ENCODE data around the gene PCAT7.

PCAT7 gene

DNA sequence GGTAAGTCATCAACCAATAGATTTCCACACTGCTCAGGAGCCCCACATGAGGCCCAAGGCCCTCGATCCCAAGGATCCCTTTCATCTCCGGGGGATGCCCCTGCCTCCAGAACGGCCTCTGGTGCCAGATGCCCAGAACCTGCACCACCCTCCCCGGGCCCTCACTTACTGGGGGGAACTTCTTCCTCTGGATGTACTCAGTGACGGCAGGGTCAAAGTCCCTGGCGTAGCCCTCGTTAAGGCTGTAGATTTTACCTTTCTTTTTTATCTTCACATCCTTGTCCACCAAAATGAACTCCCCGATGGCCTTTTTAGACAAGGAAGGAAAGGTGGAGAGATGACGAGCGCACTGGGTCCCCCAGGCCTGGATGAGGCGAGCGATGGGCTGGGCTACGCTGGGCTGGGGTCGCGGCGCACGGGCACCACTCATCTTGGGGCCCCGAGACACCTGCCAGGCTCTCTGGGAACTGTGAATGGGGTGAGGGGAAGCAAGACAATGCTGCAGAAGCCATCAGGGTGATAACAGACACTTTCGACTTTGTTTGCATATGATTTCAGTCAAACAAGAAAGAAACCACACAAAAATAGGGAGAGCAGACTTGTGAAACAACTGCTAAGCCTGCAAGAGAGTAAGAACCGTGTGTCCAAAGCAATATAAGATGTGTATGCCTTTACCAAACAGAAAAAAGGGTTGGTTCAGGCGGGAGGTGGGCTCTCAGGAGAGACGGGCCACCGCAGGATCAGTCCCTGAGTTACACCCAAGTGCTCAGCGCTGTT, 52.0 kb downstream of the PCAT7 start:
- no peak for DNase-seq

DNA sequence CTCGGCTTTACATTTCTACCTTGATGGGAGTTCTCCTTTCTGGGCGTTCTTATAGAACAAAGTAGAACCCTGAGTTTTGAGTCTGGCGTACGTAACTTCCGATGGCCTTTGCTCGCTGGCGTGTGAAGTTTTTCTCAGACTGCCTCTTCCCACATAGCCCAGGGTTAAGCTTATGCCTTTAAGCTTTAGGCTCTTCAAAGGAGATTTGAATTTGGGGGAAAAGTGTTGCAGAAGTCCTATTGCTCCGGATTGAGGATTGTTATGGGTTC, 52.5 kb downstream of the PCAT7 start:
- no peak for DNase-seq

DNA sequence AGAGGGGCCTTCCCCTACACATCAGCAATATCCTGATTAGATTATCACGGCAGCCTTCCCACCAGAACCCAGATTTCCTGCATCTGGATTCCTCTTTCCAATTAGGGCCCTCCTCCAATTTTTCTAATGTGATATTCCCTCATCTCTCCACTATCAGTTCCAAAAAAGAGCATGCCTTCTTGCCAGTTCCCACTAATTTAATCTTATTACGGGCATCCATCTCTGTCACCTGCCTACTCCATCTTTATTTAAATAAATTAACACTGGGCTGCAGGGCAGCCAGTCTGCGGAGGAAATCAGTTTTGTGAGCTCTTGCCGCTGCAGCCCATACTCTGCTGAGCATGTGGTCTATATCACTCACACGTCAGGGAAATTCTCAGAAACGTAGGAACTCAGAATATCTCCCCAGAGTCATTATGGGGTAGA, 55.3 kb downstream of the PCAT7 start:
- no peak for DNase-seq

DNA sequence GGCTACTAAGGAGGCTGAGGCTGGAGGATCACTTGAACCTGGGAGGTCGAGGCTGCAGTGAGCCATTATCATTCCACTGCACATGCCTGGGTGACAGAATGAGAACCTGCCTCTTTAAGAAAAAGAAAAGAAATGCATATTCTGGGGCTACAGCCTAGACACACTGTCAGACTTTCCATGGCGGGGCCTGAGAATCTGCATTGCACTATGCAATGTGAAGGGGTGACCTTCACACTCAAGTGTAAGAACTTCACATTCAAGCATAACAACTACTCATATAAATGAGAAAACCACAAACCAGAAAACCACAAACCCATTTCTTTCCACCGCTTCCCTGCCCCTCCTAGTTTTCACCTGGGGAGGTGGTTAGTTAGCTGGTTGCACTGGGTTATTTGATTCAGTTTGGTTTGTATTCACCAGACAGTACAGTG, 56.8 kb downstream of the PCAT7 start:
- peak; percentile 19 to 23 for DNase-seq

DNA sequence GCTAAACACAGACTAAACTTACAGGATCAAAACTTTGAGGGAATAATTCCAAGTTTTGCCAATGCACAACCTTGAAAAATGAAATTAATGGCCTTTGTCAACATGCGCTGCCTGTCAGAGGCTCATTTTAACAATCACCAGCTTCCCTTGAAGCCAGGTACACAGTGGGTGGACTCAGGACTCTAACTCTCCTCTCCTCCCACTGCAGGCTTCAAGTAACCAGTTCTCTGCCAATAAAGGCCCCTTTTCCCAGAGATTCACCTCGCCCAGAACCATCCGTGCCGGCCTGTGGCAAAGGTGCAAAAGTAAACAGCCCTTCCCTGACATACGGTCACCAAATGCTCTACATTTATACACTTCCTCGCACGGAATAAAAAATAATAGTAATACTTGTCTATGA, 57.2 kb downstream of the PCAT7 start:
- no peak for DNase-seq

DNA sequence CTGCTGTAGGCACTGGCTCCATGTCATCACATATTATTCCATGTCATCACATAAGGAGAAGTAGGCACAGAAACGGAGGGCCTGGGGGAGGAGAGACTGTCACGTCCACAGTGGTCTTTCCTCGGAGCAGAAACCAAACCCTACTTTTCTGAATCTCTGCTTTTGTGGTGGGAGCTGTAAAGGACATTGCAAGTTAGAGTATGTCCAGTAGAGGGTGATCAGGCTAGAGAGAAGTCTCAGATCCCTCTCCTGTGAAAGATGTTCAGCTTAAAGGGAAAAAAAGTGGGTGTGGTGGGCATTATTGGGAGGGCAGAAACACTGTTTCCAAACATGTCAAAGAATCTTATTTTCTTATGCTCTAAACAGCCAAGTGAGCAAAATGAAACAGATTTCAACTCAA, 58.1 kb downstream of the PCAT7 start:
- no peak for DNase-seq

DNA sequence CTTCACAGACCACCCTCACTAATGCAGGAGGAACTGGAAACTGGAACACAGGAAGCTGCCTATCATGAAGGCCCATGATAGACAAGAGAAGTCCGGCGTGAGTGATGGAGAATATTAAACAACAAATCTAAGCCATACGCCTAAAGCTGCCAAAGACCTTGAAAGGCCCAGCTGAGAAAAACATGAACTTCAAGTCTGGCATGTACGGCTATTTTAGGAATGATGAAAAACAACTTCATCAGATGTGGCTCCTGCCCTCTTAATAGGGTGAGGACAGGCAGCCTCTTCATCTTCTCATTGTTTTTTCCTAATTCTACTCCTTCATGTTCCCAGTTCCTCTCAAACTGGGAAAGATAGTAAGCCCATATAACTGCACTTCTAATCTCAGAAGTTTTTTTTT, 64.1 kb downstream of the PCAT7 start:
- DNase-seq: no peak

Measured in activated CD4-positive, alpha-beta T cell treated with anti-CD3 and anti-CD28 coated beads, Interleukin-2, amount 50 U/mL, for 4 hours (primary cell).